GM18858 (cell line): ENCODE data around the gene CYP3A7.
"Not testable (repeated sequence)": the region's sequence is repeated elsewhere in the genome, so short reads cannot be mapped to it uniquely, and the experiment has no call there.

Source experiments
- ATAC-seq: cut with Tn5 transposase; IDR thresholded peaks from one replicate; pipeline ENCODE4 v1.9.1; 2021; ENCODE audit not compliant: unreplicated experiment

CYP3A7 gene

GRCh38 chr7:99742737-99743394 lies 7.9 kb upstream of the CYP3A7 start:
- ATAC-seq: no peak

- ATAC-seq: no peak
Observed at GRCh38 chr7:99741441-99741795, 6.4 kb upstream of the CYP3A7 start.

DNA sequence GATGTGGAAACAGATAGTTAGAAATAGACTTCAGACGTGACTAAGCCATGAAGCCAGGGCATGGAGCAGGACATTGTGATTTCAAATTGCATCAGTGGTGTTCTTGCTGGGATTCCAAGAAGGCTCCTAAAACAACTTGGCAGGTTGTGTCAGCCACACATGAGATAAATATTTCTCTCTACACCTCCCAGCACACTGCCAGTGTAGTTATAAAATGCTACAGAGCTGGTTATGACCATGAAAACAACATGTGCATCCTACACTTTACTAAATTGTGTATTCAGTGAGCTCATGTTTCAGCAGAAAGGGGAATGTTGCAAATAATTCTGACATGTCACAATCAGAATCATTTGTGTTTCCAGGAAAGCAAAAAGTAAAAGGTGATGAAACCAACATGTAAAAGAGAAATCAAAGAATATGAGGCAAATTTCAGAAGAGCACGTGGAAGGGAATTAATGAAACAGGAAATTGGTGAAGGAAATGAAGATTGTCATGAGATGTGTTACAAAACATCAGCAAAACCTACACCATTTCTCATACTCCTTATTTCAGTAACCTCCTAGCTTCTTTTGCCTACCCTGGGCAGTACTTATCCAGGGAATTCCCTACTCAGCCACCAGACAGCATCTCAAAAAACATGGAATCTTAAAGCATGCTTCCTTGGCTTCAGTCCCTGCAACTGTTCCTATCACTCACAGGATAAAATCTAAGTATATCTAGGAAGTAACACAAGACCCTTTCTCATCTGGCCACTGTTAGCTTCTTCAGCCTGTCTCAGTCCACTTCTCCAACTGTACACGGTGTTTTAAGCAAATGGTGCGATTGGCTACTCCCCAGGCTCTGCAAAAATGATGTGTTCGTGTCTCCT lies 5.8 kb upstream of the CYP3A7 start:
- no peak for ATAC-seq

DNA sequence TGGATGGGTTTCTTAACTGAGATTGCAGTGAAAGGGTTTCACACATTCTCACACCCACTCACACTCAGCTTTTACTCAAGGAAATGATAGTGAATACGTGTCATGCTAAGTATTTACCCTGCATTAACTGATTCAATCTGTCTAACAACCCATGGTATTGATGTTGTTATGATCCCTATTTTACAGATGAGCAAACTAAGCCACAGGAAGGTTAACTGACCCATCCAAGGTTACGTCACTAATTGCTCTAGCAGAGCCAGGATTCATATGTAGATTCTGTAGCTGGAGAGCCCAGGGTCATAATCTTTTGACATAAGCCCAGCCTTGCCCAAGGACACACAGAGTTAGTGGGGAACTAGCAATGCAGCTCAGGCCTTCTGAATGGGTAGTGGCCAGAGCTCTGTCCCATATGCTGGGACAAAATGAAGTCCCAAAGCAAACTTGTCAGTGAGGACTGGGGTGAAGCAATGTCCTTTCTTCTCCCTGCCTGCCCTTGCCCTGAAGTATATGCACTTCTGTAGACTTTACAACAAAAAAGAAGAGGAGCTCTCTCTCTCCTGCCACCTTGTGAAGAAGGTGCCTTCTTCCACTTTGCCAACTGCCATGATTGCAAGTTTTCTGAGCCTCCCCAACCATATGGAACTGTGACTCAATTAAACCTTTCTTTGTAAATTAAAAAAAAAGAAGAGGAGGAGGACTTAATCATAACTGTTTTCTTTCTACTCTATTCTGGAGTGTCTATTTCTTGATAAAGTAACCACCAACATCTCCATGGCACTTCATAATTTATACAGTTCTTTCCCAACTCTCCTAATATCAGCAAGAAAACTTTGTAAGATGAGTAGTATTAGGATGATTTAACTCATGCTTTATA lies 4.9 kb upstream of the CYP3A7 start:
- ATAC-seq: no peak

GRCh38 chr7:99737726-99738125 lies 2.7 kb upstream of the CYP3A7 start:
- ATAC-seq: no peak

DNA sequence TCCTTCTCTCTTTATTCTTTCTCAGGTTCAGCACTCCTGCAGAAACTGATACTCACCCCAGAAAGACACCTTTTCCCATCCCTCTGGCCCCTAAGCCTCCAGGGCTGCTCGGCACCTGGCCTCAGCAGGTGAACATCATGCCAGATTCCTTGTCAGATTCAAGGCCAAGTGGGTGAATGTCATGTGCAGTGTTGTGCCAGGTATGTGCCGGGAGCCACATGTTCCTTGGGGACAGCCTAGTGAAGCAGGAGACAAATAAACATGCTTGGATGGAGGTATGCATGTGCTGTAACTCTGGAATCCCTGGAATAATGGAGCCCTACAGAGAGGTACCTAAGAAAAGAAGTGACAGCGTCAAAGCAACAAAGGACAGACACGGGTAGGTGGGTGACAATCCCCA lies 1.7 kb upstream of the CYP3A7 start:
- ATAC-seq: not testable (repeated sequence)

GRCh38 chr7:99733448-99733847 lies 1.5 kb downstream of the CYP3A7 start:
- no peak for ATAC-seq

DNA sequence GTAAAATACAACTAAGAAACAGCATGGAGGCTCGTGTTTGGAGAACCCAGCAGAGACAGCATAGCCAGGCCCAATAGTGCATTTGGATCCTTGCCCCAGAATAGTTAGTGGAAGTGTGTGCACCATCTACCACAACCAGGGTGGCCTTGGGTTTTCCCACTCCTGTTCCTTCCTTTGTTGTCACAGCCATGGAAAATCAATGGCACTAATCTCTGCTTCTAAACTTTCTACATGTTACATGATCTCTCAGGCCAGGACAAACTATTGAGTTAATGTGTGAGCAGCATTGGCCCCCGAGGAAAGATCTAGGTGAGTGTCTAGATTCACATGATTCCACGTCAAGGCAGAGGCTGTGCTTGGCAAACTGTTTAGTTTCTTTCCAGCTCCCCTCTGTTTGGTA lies 2.0 kb downstream of the CYP3A7 start:
- ATAC-seq: no peak

GRCh38 chr7:99731638-99732374 lies 3.2 kb downstream of the CYP3A7 start:
- no peak for ATAC-seq

DNA sequence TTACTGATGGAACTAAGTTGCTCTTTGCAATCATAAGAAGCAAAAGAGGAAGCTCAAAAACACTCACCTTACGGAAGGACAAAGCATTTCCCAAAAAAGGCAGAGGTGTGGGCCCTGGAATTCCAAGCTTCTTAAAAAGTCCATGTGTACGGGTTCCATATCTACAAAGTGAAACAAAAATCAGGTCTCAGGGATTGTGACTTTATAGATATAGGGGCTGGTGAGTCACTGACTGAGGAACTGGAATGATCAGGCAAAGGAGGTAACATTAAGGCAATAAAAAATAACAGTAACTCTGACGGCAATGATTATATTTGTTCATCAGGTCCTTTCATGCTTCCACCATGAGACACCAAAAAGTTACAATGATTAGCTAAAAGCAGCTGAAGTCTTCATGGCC lies 4.0 kb downstream of the CYP3A7 start:
- ATAC-seq: no peak

- no peak for ATAC-seq
Observed at GRCh38 chr7:99730238-99730810, 4.7 kb downstream of the CYP3A7 start.

GRCh38 chr7:99729486-99730237 lies 5.3 kb downstream of the CYP3A7 start:
- no peak for ATAC-seq

GRCh38 chr7:99728615-99729014 lies 6.4 kb downstream of the CYP3A7 start:
- ATAC-seq: no peak

DNA sequence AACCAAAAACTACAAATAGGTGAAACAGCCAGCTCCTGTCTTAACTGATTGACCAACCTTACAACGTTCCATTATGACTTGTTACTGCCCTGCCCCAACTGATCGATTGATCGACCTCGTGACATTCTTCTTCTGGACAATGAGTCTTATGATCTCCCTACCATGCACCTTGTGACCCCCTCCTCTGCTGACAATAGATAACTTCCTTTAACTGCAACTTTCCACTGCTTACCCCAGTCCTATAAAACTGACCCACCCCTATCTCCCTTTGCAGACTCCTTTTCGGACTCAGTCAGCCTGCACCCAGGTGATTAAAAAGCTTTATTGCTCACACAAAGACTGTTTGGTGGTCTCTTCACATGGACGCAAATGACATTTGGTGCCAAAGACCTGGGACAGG lies 11.8 kb downstream of the CYP3A7 start:
- ATAC-seq: not testable (repeated sequence)

GRCh38 chr7:99720800-99721595 lies 14.0 kb downstream of the CYP3A7 start:
- ATAC-seq: no peak

DNA sequence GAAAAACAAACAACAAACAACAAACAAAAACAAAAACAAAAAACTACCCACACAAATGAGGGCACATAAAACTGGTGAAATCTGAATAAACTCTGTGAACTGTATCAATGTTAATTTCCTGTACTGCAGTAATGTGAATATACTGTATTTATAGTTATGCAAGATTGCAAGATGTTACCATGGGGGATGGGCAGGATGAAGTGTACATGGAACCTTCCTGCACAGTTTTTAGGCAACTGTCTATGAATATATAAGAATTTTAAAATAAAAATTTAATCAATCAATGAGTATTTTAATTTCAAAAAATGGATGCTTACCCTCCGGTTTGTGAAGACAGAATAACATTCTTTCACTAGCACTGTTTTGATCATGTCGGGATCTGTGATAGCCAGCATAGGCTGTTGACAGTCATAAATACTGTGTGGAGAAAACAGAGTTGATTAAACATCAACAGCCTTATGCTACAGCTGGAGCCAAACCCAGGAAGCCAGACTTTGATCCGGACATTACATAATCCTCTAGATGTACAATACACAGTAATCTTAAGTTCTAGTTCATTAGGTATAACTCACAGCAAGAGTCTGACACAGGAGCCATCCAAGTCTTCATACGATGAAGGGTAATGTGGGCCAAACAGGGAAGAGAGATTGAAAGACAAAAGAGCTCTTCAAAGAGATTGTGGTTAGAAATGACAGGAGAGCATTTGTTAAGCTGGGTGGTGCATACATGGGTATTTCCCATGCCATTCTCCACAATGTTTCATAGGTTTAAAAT lies 14.8 kb downstream of the CYP3A7 start:
- ATAC-seq: no peak

DNA sequence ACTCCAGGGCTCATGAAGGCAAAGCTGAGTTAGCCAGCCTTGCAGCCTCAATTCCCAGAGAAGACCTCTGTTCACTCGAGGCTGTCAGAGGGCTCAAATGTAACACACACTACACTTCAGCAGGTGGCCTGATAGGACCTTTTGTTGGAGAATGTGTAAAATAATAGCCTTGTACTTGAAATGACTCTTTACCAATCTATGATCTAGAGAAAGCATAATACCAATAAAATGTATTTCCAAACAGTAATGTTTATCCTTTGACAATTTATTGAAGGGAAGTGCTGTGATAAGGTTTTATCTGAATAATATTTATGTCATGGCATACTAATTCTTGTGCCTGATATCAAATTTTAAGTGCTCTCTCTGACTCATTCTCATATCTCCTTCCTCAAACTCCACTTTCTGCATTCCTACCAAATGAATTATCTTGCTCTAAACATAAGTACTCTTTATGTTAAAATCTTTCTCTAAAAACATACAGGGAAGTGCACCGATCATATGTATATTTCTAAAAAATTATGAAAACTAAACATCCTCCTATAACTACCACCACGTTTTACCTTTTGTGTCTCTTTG lies 20.9 kb downstream of the CYP3A7 start:
- no peak for ATAC-seq
